GM13976 (cell line): ENCODE results near the gene URGCP.
"Not testable (repeated sequence)": the region's sequence is repeated elsewhere in the genome, so short reads cannot be mapped to it uniquely, and the experiment has no call there.

Experiments
- DNase-seq: peaks from one replicate; pipeline ENCODE4 v3.0.0; 2012; ENCODE audit warnings: low spot score
- CTCF ChIP-seq: IDR thresholded peaks from 2 replicates; pipeline ENCODE4 v1.5.1; 2012; ENCODE audit warnings: borderline replicate concordance, mild to moderate bottlenecking; ENCODE audit not compliant: insufficient read depth; ENCODE audit errors: extremely low read depth, missing control alignments, control extremely low read depth
- in situ Hi-C: fragments of 300-500 bp; cut with MboI; formaldehyde crosslinking; loops from one replicate; pipeline ENCODE4 v1.12.0; 2022; ENCODE audit warnings: low sequenced_read_pairs, mixed read lengths, inconsistent platforms; ENCODE audit not compliant: unreplicated experiment

The URGCP gene

GRCh38 chr7:43847496-43847895 lies 58.9 kb downstream of the URGCP start:
- in situ Hi-C loops = loop anchor here (25.0 kb wide), 1 partner anchor 910 kb away; the partner anchor contains the start of genes MRPL32 and PSMA2
- no peak for TF ChIP-seq CTCF
- DNase-seq = no peak

DNA sequence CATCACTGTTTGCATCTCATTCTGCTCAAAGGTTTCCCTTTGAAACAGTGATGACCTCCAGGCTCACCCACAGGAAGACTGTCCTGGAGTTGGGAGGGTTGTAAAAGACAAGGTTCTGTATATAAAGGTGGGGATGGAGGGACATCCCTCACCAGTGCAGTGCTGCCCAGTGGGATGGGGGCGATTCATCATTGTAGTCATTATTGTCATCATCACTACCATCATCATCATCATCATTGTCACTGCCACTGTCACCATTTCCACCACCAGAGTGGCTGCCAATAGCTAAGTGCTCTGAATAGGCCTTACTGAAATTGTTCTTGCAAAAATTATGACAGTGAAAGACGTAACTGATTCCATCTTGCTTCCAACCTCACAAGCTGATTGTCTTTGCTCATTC lies 61.7 kb downstream of the URGCP start:
- DNase-seq = no peak
- in situ Hi-C loops = loop anchor here (25.0 kb wide), 1 partner anchor 907 kb away; the partner anchor contains the start of genes MRPL32 and PSMA2
- TF ChIP-seq CTCF = no peak

DNA sequence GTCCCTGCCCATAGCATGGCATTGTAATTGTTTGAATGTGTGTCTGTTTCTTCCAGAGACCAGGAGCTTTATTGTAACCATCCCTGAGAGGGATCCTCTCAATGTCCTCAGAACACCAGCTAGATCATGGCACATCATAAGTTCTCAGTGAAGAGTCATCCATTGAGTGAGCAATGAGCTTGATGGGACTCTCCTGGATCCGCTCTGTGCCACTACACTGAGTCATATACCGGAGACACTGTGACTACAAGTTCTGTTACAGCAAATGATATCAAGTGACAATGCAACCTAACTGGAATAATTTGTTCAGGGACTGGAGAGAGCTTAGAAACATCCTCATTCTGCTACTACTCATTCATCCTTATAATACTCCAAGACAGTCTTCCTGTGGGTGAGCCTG lies 62.1 kb downstream of the URGCP start:
- in situ Hi-C loops = loop anchor here (25.0 kb wide), 1 partner anchor 907 kb away; the partner anchor contains the start of genes MRPL32 and PSMA2
- no peak for DNase-seq
- no peak for TF ChIP-seq CTCF

- in situ Hi-C loops = loop anchor here (25.0 kb wide), 1 partner anchor 906 kb away; the partner anchor contains the start of genes MRPL32 and PSMA2
- TF ChIP-seq CTCF = no peak
- no peak for DNase-seq
These were observed 63.1 kb downstream of the URGCP start for GRCh38 chr7:43843296-43843695.

- TF ChIP-seq CTCF = no peak
- in situ Hi-C loops = loop anchor here (10.0 to 25.0 kb wide), 3 partner anchors 103 to 901 kb away; partner anchors contain the start of genes MRPL32, PSMA2 and STK17A
These were observed 68.2 kb downstream of the URGCP start for GRCh38 chr7:43838201-43838658.

GRCh38 chr7:43834463-43835251 lies 71.7 kb downstream of the URGCP start:
- in situ Hi-C loops = loop anchor here (10.0 to 25.0 kb wide), 3 partner anchors 100 to 897 kb away; partner anchors contain the start of genes MRPL32, PSMA2 and STK17A

More at GRCh38 chr7:43838201-43838658, 68.2 kb downstream of the URGCP start:
- DNase-seq = no peak

DNA sequence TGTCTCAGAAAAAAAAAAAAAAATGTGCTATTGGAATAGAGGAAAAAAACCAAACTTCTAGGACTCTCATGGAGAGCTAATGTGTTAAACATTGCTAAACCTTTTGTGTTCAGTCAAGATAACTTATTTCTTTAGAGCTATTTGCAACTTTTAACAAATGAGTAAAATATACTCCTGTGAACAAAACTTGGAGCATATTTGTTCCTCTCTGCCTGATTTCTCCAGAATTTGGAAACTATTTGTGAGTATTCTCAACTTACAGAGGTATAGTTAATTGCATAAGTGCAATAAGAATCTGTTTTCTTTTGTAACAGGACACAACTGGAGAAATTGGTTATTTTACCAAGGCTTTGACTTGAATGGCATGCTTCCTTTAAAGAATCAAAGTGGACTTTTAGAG lies 75.5 kb downstream of the URGCP start:
- not testable (repeated sequence) for DNase-seq
- in situ Hi-C loops = loop anchor here (10.0 to 25.0 kb wide), 3 partner anchors 96 to 894 kb away; partner anchors contain the start of genes MRPL32, PSMA2 and STK17A

More at GRCh38 chr7:43834463-43835251, 71.7 kb downstream of the URGCP start:
- no peak for DNase-seq
- no peak for TF ChIP-seq CTCF
